SK-N-MC (cell line): Measurements from ENCODE around the gene STK4.

Source experiments
- EZH2 ChIP-seq: fragments of 200-600 bp; sonication (generic); IDR thresholded peaks from one replicate; pipeline ENCODE4 v1.6.1; 2017; ENCODE audit warnings: antibody characterized with exemption
- POLR2AphosphoS5 ChIP-seq: IDR thresholded peaks from 2 replicates; pipeline ENCODE4 v1.6.1; 2012; ENCODE audit warnings: mild to moderate bottlenecking, low read depth, low read length, borderline replicate concordance

DNA sequence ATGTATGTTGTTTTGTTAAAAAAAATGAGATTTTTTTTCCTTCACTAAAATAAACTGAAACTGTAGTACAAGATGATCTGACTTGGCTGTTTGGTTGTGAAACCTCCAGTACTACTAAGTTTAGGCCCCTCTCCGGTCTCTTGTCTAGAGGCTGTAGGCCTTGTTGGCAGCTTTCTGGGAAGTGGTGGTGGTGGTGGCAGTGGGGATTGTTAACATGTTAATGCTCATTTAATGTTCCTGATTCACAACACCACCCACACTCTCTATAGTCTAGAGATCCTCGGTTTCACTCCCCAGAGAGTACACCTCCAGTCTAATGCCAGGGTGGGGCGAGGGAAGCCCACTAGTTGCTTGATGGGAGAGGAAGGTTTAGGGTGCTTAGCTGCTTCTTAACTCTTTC lies 24.1 kb downstream of the STK4 start:
- no peak for TF ChIP-seq POLR2AphosphoS5
- no peak for TF ChIP-seq EZH2
